ENCODE results near the gene GFPT2. TPM values are rescaled to one million over a fixed set of nuclear protein-coding genes. Genes with fewer than 3 reads are reported as not detected.

Gene GFPT2
- total RNA-seq, 1 donor from 2014 or later: 70.7 TPM

DNA sequence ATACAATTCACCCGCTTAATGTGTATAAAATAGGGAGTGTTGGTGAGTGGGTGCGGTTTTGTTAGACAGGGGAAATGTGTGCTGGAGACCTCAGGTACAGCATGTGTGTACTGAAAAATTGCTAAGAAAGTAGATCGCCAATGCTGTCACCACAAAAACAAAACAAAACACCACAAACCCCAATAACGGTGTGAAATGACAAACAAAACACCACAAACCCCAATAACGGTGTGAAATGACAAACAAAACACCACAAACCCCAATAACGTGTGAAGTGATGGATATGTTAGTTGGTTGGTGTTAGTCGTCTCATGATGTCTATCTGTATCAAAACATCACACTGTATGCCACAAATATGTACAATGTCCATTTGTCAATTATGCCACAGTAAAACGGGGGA, 14.2 kb upstream of the GFPT2 start:
- Mint-ChIP-seq H3K27me3 (ENCODE audit: unreplicated experiment) (no peaks in the 10 kb centered on the region), H3K4me3 (ENCODE audit: unreplicated experiment) (no peak overlapping the region), H3K36me3 (ENCODE audit: unreplicated experiment) (no peaks in the 10 kb centered on the region), H3K27ac (ENCODE audit: unreplicated experiment) (peak overlapping the region; percentile 94), H3K9me3 (ENCODE audit: unreplicated experiment) (no peaks in the 10 kb centered on the region), H3K4me1 (ENCODE audit: unreplicated experiment) (peaks cover 18% of the 10 kb centered on the region)
- no peak for DNase-seq (ENCODE audit: extremely low spot score, unreplicated experiment)
- TF ChIP-seq, protein P1, sequence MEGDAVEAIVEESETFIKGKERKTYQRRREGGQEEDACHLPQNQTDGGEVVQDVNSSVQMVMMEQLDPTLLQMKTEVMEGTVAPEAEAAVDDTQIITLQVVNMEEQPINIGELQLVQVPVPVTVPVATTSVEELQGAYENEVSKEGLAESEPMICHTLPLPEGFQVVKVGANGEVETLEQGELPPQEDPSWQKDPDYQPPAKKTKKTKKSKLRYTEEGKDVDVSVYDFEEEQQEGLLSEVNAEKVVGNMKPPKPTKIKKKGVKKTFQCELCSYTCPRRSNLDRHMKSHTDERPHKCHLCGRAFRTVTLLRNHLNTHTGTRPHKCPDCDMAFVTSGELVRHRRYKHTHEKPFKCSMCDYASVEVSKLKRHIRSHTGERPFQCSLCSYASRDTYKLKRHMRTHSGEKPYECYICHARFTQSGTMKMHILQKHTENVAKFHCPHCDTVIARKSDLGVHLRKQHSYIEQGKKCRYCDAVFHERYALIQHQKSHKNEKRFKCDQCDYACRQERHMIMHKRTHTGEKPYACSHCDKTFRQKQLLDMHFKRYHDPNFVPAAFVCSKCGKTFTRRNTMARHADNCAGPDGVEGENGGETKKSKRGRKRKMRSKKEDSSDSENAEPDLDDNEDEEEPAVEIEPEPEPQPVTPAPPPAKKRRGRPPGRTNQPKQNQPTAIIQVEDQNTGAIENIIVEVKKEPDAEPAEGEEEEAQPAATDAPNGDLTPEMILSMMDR (IDR thresholded peaks at IDR 0.05): no peak

DNA sequence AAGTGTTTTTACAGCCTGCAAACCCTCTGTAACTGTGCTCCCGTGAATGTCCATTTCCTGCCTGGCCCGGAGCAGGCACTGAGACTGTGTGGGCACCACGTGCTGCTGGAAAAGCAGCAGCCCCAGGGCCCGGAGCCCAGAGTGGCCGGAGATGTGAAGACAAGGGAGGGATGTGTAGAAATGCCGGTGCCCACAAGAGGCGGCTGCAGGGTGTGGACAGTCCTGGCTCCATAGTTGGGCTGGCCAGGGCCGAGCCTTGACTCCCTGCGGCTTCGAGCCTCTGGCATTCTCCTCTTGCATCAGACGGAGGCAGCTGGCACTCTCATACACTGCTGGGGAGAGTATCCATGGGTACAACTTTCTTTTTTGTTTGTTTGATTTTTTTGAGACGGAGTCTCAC, 13.2 kb upstream of the GFPT2 start:
- no peaks in the 10 kb centered on the region for H3K9me3 Mint-ChIP-seq (ENCODE audit: unreplicated experiment)
- DNase-seq (ENCODE audit: extremely low spot score, unreplicated experiment): peak; percentile 95
- H3K27me3 Mint-ChIP-seq (ENCODE audit: unreplicated experiment): no peaks in the 10 kb centered on the region
- H3K4me1 Mint-ChIP-seq (ENCODE audit: unreplicated experiment): peaks cover 18% of the 10 kb centered on the region
- H3K36me3 Mint-ChIP-seq (ENCODE audit: unreplicated experiment): no peaks in the 10 kb centered on the region
- peak overlapping the region; percentile 94 for H3K27ac Mint-ChIP-seq (ENCODE audit: unreplicated experiment)
- H3K4me3 Mint-ChIP-seq (ENCODE audit: unreplicated experiment): no peak overlapping the region
- TF ChIP-seq, protein P1 (IDR thresholded peaks at IDR 0.05): peak; percentile 10

DNA sequence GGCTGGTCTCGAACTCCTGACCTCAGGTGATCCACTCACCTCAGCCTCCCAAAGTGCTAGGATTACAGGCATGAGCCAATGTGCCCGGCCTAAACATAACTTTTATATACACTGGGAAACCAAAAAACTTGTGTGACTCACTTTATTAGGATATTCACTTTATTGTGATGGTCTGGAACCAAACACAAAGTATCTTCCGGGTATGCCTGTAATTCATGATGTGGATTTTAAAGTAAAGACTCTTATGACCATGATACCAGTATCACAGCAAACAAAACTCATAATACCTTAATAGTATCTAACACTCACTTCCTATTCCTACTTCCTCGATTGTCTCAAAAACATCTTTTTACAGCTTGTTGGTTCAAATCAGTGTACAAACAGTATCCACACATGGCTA, 12.7 kb upstream of the GFPT2 start:
- Mint-ChIP-seq H3K4me1 (ENCODE audit: unreplicated experiment) (peaks cover 15% of the 10 kb centered on the region), H3K4me3 (ENCODE audit: unreplicated experiment) (no peak overlapping the region), H3K9me3 (ENCODE audit: unreplicated experiment) (no peaks in the 10 kb centered on the region), H3K36me3 (ENCODE audit: unreplicated experiment) (no peaks in the 10 kb centered on the region), H3K27me3 (ENCODE audit: unreplicated experiment) (no peaks in the 10 kb centered on the region), H3K27ac (ENCODE audit: unreplicated experiment) (peak overlapping the region; percentile 94)
- TF ChIP-seq, protein P1 (IDR thresholded peaks at IDR 0.05): no peak
- DNase-seq (ENCODE audit: extremely low spot score, unreplicated experiment): no peak

GRCh38 chr5:180364306-180364856, 11.2 kb upstream of the GFPT2 start:
- DNase-seq (ENCODE audit: extremely low spot score, unreplicated experiment): no peak
- Mint-ChIP-seq H3K27me3 (ENCODE audit: unreplicated experiment) (no peaks in the 10 kb centered on the region), H3K9me3 (ENCODE audit: unreplicated experiment) (no peaks in the 10 kb centered on the region), H3K4me3 (ENCODE audit: unreplicated experiment) (no peak overlapping the region), H3K27ac (ENCODE audit: unreplicated experiment) (no peak overlapping the region), H3K36me3 (ENCODE audit: unreplicated experiment) (no peaks in the 10 kb centered on the region), H3K4me1 (ENCODE audit: unreplicated experiment) (peaks cover 18% of the 10 kb centered on the region)
- TF ChIP-seq, protein P1 (IDR thresholded peaks at IDR 0.05): no peak

DNA sequence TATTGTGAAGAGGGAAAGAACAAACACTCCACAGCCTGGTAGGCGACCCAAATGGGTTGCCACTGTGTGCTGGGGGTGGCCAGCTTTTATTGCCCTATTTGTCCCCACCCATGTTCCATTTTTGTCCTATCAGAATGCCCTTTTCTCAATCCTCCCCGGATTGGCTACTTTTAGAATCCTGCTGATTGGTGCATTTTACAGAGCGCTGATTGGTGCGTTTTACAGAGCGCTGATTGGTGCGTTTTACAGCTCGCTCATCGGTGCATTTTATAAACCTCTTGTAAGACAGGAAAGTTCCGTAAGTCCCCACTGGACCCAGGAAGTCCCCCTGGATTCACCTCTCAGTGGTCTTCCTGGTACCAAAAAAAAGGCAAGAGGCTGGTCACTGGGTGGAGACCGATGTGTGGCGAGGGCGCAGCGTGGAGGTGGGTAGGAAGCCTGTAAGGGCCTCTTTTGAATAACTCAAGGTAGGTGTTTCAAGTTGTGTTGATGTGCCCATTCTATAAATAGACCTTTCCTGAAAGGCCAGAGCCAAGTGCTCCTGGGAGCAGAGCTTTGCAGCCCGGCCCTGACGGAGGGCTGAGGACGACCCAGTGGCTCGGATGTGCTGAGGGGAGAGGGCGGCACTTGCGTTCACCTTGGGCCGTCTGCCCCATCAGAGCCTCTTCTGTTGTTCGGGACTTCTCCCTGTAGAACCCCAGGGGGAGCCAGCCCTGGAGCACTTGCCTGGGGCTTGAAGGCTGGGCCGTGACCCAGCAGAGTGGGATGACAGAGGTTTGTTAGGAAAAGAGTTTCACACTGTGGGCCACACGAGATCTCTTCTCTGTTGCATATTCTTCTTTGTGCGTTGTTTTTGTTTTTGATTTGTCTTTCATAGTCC, 7.2 kb upstream of the GFPT2 start:
- no peaks in the 10 kb centered on the region for H3K27me3 Mint-ChIP-seq (ENCODE audit: unreplicated experiment)
- H3K4me3 Mint-ChIP-seq (ENCODE audit: unreplicated experiment): no peak overlapping the region
- DNase-seq (ENCODE audit: extremely low spot score, unreplicated experiment): no peak
- H3K4me1 Mint-ChIP-seq (ENCODE audit: unreplicated experiment): peaks cover 3% of the 10 kb centered on the region
- no peaks in the 10 kb centered on the region for H3K36me3 Mint-ChIP-seq (ENCODE audit: unreplicated experiment)
- no peak overlapping the region for H3K27ac Mint-ChIP-seq (ENCODE audit: unreplicated experiment)
- TF ChIP-seq, protein P1 (IDR thresholded peaks at IDR 0.05): no peak
- H3K9me3 Mint-ChIP-seq (ENCODE audit: unreplicated experiment): no peaks in the 10 kb centered on the region

Measured in osteocyte (in vitro differentiated cells).